ENCODE results near the gene GRIN2A.

DNA sequence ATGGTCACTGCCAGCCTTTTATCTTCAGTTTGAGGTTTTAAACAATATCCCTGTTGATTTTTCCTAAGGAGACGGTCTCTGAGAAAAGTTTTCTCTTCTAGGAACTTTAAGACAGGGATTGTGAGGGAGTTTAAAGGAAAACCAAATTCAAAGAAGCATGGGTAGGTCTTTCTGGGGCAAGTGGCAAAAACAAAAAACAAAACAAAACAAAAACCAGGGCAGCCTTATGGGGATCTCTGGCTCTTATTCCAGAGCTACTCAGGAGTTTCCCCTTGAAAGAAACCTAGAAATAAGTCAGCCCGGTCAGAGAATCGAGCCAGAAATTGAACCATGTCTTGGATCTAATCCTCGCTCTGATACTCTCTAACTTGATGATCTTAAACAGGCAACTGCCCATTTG is 424.5 kb downstream of the GRIN2A start:
- TF ChIP-seq EZH2 (IDR thresholded peaks at IDR 0.05) (no peak), POLR2AphosphoS5 (IDR thresholded peaks at IDR 0.05; ENCODE audit: borderline replicate concordance, low read depth, low read length) (no peak), FOXP2 (optimal IDR thresholded peaks at IDR 0.05; ENCODE audit: control extremely low read depth, extremely low read length, insufficient read depth) (no peak)

Measured in SK-N-MC (cell line).